Panc1 (cell line): ENCODE results near the gene RHEB.

Experiments
- POLR2AphosphoS5 ChIP-seq: IDR thresholded peaks from 2 replicates; pipeline ENCODE4 v1.6.1; 2012; ENCODE audit warnings: mild to moderate bottlenecking, low read depth, low read length, moderate library complexity
- SIN3A ChIP-seq: IDR thresholded peaks from 2 replicates; pipeline ENCODE4 v1.6.1; 2012; ENCODE audit warnings: low read depth, mild to moderate bottlenecking, low read length, moderate library complexity, borderline replicate concordance; ENCODE audit not compliant: insufficient read depth
- TF ChIP-seq, protein P1 (sequence below): fragments of 450-650 bp; IDR thresholded peaks from 2 replicates; pipeline ENCODE4 v1.5.1; 2017; ENCODE audit warnings: mild to moderate bottlenecking
- TF ChIP-seq, protein P2 (sequence below), 2 experiments: IDR thresholded peaks; 2 replicates each; pipeline ENCODE4 v1.6.1; 2011 to 2012; ENCODE audit warnings: low read depth in 2 of 2, control low read depth in 1 of 2, low read length in 1 of 2, mild to moderate bottlenecking in 1 of 2, moderate library complexity in 1 of 2; ENCODE audit not compliant: insufficient read depth in 1 of 2

DNA sequence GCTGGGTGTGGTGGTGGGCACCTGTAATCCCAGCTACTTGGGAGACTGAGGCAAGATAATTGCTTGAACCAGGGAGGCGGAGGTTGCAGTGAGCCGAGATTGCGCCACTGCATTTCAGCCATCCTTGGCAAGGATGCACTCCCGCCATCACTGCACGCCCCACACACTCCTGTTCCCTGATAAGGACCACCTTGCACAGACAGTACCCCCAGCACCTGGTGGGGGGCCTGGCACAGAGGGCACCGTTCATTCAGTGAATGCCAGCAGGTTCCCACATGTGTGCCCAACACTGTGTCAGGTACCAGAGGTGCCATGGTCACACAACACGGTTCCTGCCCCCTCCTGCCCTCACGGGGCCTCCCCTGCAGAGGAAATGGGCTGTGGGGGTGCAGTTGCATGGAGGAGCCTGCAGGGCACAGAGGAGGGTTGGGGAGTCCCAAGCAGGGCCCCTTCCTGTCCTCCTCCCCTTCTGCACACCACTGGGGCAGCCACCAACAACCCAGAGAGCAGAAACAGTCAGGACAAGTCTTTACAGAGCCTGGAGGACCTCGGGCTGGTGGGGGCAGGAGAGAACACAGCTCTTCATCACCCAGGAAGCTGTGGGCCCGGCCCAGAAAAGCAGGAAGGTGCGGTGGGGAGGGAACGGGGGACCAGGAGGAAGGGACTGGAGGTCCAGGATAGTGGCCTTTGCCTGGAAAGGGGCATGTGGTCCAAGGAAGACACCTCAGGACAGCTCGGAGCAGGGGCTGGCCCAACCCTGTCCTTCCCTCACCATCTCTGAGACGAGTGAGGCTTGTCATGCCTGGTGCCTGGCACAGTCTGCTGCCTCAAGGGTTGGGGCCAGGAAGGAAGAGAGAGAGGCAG lies 86.8 kb downstream of the RHEB start:
- TF ChIP-seq, protein P1, sequence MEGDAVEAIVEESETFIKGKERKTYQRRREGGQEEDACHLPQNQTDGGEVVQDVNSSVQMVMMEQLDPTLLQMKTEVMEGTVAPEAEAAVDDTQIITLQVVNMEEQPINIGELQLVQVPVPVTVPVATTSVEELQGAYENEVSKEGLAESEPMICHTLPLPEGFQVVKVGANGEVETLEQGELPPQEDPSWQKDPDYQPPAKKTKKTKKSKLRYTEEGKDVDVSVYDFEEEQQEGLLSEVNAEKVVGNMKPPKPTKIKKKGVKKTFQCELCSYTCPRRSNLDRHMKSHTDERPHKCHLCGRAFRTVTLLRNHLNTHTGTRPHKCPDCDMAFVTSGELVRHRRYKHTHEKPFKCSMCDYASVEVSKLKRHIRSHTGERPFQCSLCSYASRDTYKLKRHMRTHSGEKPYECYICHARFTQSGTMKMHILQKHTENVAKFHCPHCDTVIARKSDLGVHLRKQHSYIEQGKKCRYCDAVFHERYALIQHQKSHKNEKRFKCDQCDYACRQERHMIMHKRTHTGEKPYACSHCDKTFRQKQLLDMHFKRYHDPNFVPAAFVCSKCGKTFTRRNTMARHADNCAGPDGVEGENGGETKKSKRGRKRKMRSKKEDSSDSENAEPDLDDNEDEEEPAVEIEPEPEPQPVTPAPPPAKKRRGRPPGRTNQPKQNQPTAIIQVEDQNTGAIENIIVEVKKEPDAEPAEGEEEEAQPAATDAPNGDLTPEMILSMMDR = no peak
- TF ChIP-seq, protein P2, sequence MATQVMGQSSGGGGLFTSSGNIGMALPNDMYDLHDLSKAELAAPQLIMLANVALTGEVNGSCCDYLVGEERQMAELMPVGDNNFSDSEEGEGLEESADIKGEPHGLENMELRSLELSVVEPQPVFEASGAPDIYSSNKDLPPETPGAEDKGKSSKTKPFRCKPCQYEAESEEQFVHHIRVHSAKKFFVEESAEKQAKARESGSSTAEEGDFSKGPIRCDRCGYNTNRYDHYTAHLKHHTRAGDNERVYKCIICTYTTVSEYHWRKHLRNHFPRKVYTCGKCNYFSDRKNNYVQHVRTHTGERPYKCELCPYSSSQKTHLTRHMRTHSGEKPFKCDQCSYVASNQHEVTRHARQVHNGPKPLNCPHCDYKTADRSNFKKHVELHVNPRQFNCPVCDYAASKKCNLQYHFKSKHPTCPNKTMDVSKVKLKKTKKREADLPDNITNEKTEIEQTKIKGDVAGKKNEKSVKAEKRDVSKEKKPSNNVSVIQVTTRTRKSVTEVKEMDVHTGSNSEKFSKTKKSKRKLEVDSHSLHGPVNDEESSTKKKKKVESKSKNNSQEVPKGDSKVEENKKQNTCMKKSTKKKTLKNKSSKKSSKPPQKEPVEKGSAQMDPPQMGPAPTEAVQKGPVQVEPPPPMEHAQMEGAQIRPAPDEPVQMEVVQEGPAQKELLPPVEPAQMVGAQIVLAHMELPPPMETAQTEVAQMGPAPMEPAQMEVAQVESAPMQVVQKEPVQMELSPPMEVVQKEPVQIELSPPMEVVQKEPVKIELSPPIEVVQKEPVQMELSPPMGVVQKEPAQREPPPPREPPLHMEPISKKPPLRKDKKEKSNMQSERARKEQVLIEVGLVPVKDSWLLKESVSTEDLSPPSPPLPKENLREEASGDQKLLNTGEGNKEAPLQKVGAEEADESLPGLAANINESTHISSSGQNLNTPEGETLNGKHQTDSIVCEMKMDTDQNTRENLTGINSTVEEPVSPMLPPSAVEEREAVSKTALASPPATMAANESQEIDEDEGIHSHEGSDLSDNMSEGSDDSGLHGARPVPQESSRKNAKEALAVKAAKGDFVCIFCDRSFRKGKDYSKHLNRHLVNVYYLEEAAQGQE (IDR thresholded peaks at IDR 0.05; ENCODE audit: insufficient read depth in 1 of 2, low read depth in 2 of 2, low read length in 1 of 2) = no peak
- no peak for TF ChIP-seq POLR2AphosphoS5
- TF ChIP-seq SIN3A = no peak
